HL-60 (cell line): ENCODE data around the gene AGAP1.

ENCODE experiments used
- DNase-seq, 2 experiments: peaks; one replicate each; pipeline ENCODE4 v3.0.0-alpha.2; 2010 to 2020; ENCODE audit warnings: low read depth in 1 of 2, low spot score in 1 of 2
- H3K27ac ChIP-seq: fragments of 250-450 bp; sonication (Bioruptor Pico); replicated peaks from 2 replicates; pipeline ENCODE4 v1.5.1; 2020; ENCODE audit warnings: mild to moderate bottlenecking, moderate library complexity
- H3K27me3 ChIP-seq: fragments of 250-450 bp; sonication (Bioruptor Pico); 2 replicates; pipeline ENCODE4 v1.5.1; 2021; ENCODE audit warnings: mild to moderate bottlenecking, moderate library complexity; ENCODE audit not compliant: insufficient read depth, poor library complexity, severe bottlenecking
- H3K4me3 ChIP-seq: replicated peaks from 2 replicates; pipeline ENCODE4 v1.5.1; 2011; ENCODE audit warnings: mild to moderate bottlenecking, control low read depth, low read length; ENCODE audit not compliant: insufficient read depth
- CTCF ChIP-seq: IDR thresholded peaks from one replicate; pipeline ENCODE4 v1.5.1; 2011; ENCODE audit warnings: low read length, control low read depth, inconsistent platforms; ENCODE audit not compliant: insufficient read depth
- GABPA ChIP-seq: IDR thresholded peaks from 2 replicates; pipeline ENCODE4 v1.6.1; 2012; ENCODE audit warnings: low read depth
- POLR2AphosphoS5 ChIP-seq: IDR thresholded peaks from 2 replicates; pipeline ENCODE4 v1.6.1; 2012; ENCODE audit warnings: low read depth
- REST ChIP-seq: IDR thresholded peaks from 2 replicates; pipeline ENCODE4 v1.6.1; 2012; ENCODE audit warnings: low read depth; ENCODE audit not compliant: insufficient replicate concordance
- SPI1 ChIP-seq: IDR thresholded peaks from 2 replicates; pipeline ENCODE4 v1.6.1; 2012; ENCODE audit warnings: low read depth, mild to moderate bottlenecking, borderline replicate concordance

The AGAP1 gene

GRCh38 chr2:236047176-236047575 is 553.3 kb downstream of the AGAP1 start:
- no peak for TF ChIP-seq SPI1
- no peak for TF ChIP-seq REST
- no peak for TF ChIP-seq POLR2AphosphoS5
- TF ChIP-seq CTCF, result no peak
- TF ChIP-seq GABPA, result no peak
- DNase-seq, result no peak
- H3K4me3 ChIP-seq, result no peak overlapping the region
- no peaks in the 10 kb centered on the region for H3K27me3 ChIP-seq
- no peak overlapping the region for H3K27ac ChIP-seq

- Histone ChIP-seq H3K27ac (no peak overlapping the region), H3K27me3 (no peaks in the 10 kb centered on the region), H3K4me3 (no peak overlapping the region)
- DNase-seq, result no peak
- TF ChIP-seq CTCF (no peak), GABPA (no peak), SPI1 (no peak), POLR2AphosphoS5 (no peak), REST (no peak)
Measured at GRCh38 chr2:236047886-236048540, 554.2 kb downstream of the AGAP1 start.

GRCh38 chr2:236049981-236050380 is 556.1 kb downstream of the AGAP1 start:
- H3K4me3 ChIP-seq, result no peak overlapping the region
- H3K27ac ChIP-seq, result no peak overlapping the region
- peaks cover 2% of the 10 kb centered on the region for H3K27me3 ChIP-seq
- DNase-seq, result no peak
- TF ChIP-seq SPI1, result no peak
- no peak for TF ChIP-seq GABPA
- TF ChIP-seq POLR2AphosphoS5, result no peak
- TF ChIP-seq CTCF, result no peak
- no peak for TF ChIP-seq REST
